ENCODE results near the gene PARP3.
A peak's percentile ranks its signal among the peaks of the same experiment; 100 is the strongest.

DNA sequence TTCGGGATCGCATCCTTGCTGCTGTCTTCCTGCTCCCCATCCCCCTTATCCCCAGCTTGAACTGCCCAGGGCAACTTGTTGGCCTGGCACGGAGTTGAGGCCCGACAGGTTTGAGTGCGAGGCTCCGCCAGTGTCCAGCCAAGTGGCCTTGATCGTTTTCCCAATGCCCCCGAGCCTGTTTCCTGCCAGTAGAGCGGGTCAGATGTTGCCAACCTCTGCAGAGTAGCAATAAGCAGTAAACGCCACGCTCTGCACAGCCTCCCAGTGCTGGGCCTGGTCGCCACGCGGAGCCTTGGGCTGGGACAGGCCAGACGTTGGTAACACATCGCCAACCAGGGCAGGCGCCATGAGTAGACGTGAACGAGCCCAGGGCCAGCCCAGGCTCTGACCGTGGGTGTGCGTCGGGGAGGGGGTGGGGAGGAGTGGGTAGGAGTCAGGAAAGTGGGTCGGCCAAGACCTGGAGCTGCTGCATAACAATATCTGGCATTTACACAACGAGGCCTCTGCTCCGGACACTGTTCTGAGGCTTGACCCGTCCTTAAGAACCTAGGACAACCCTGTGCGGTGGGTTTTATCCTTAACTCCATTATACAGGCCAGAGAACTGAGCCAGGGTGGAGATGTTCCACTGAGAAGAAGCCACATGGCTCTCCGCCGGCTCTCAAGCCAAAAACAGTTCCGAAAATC, 32.3 kb downstream of the PARP3 start:
- TF ChIP-seq, protein P1, sequence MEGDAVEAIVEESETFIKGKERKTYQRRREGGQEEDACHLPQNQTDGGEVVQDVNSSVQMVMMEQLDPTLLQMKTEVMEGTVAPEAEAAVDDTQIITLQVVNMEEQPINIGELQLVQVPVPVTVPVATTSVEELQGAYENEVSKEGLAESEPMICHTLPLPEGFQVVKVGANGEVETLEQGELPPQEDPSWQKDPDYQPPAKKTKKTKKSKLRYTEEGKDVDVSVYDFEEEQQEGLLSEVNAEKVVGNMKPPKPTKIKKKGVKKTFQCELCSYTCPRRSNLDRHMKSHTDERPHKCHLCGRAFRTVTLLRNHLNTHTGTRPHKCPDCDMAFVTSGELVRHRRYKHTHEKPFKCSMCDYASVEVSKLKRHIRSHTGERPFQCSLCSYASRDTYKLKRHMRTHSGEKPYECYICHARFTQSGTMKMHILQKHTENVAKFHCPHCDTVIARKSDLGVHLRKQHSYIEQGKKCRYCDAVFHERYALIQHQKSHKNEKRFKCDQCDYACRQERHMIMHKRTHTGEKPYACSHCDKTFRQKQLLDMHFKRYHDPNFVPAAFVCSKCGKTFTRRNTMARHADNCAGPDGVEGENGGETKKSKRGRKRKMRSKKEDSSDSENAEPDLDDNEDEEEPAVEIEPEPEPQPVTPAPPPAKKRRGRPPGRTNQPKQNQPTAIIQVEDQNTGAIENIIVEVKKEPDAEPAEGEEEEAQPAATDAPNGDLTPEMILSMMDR (IDR thresholded peaks at IDR 0.05) = peak in 1 of 4 experiments; percentile 29
- TF ChIP-seq POLR2A (IDR thresholded peaks at IDR 0.05) = no peak

All from uterus (tissue), 2 donors.